DND-41 (cell line): Measurements from ENCODE around the gene NR2C2AP.

Source experiments
- ATAC-seq: fragments of 200-7000 bp; cut with Tn5 transposase; 3 replicates; pipeline ENCODE4 v1.9.1; 2021; ENCODE audit warnings: low read depth; ENCODE audit not compliant: insufficient read depth
- DNase-seq: peaks from one replicate; pipeline ENCODE4 v3.0.0-alpha.2; 2020
- H2AFZ ChIP-seq: 2 replicates; pipeline ENCODE4 v1.6.0; 2012; ENCODE audit warnings: low read depth, low read length
- H3K27ac ChIP-seq: 2 replicates; pipeline ENCODE4 v1.5.1; 2012; ENCODE audit warnings: low read length, inconsistent platforms
- H3K27me3 ChIP-seq: fragments of 200-600 bp; sonication (generic); 2 replicates; pipeline ENCODE4 v1.6.0; 2012; ENCODE audit warnings: low read length, mild to moderate bottlenecking, inconsistent platforms; ENCODE audit not compliant: insufficient read depth, poor library complexity
- H3K36me3 ChIP-seq: 2 replicates; pipeline ENCODE4 v1.5.1; 2012; ENCODE audit warnings: low read length, inconsistent platforms; ENCODE audit not compliant: insufficient read depth
- H3K4me1 ChIP-seq: 2 replicates; pipeline ENCODE4 v1.5.1; 2012; ENCODE audit warnings: mild to moderate bottlenecking, low read length; ENCODE audit not compliant: insufficient read depth
- H3K4me2 ChIP-seq: 2 replicates; pipeline ENCODE4 v1.6.0; 2012; ENCODE audit warnings: mild to moderate bottlenecking, moderate library complexity, low read length, inconsistent platforms; ENCODE audit not compliant: insufficient read depth
- H3K4me3 ChIP-seq, 2 experiments: fragments of 200-600 bp in 1 of 2; shearing (Covaris generic) in 1 of 2; 2 replicates each; pipeline ENCODE4 v1.5.1; 2012 to 2016; ENCODE audit warnings: inconsistent platforms in 2 of 2, low read length in 2 of 2, mild to moderate bottlenecking in 2 of 2, low read depth in 1 of 2, moderate library complexity in 1 of 2
- H3K79me2 ChIP-seq: 2 replicates; pipeline ENCODE4 v1.6.0; 2012; ENCODE audit warnings: low read length, inconsistent platforms; ENCODE audit not compliant: insufficient read depth
- H3K9ac ChIP-seq: 2 replicates; pipeline ENCODE4 v1.6.0; 2012; ENCODE audit warnings: low read depth, mild to moderate bottlenecking, inconsistent platforms, low read length, moderate library complexity
- H3K9me3 ChIP-seq: 2 replicates; pipeline ENCODE4 v1.5.1; 2012; ENCODE audit warnings: low read length, moderate library complexity, mild to moderate bottlenecking, inconsistent platforms; ENCODE audit not compliant: insufficient read depth, severe bottlenecking
- H4K20me1 ChIP-seq: 2 replicates; pipeline ENCODE4 v1.6.0; 2012; ENCODE audit warnings: low read length; ENCODE audit not compliant: insufficient read depth
- CTCF ChIP-seq: IDR thresholded peaks from 2 replicates; pipeline ENCODE4 v1.5.1; 2012; ENCODE audit warnings: borderline replicate concordance, low read length, moderate library complexity, mild to moderate bottlenecking; ENCODE audit not compliant: poor library complexity, severe bottlenecking; ENCODE audit errors: extremely low read depth
- EZH2 ChIP-seq: IDR thresholded peaks from 3 replicates; pipeline ENCODE4 v1.6.1; 2012; ENCODE audit warnings: borderline replicate concordance, low read depth, mild to moderate bottlenecking, moderate library complexity, low read length, inconsistent platforms; ENCODE audit not compliant: severe bottlenecking

The NR2C2AP gene

GRCh38 chr19:19214159-19214490 is 10.9 kb upstream of the NR2C2AP start:
- ATAC-seq (no peak), DNase-seq (no peak)
- peaks cover 8% of the 10 kb centered on the region; the same call in 1 of the 2 replicates for H4K20me1 ChIP-seq
- no peaks in the 10 kb centered on the region for H3K79me2 ChIP-seq
- no peaks in the 10 kb centered on the region for H3K9me3 ChIP-seq
- H2AFZ ChIP-seq = no peak overlapping the region
- no peak overlapping the region for H3K4me2 ChIP-seq
- H3K4me1 ChIP-seq = no peaks in the 10 kb centered on the region
- H3K9ac ChIP-seq = no peak overlapping the region
- no peaks in the 10 kb centered on the region for H3K36me3 ChIP-seq
- H3K4me3 ChIP-seq = no peak overlapping the region
- H3K27ac ChIP-seq = no peak overlapping the region
- TF ChIP-seq CTCF (no peak), EZH2 (no peak)
- no peaks in the 10 kb centered on the region for H3K27me3 ChIP-seq

GRCh38 chr19:19213426-19214158 is 10.4 kb upstream of the NR2C2AP start:
- ATAC-seq = no peak
- H3K27me3 ChIP-seq = no peaks in the 10 kb centered on the region
- no peak overlapping the region for H3K27ac ChIP-seq
- no peaks in the 10 kb centered on the region for H3K9me3 ChIP-seq
- H3K4me3 ChIP-seq = no peak overlapping the region
- peaks cover 8% of the 10 kb centered on the region; the same call in 1 of the 2 replicates for H4K20me1 ChIP-seq
- H3K79me2 ChIP-seq = no peaks in the 10 kb centered on the region
- H3K4me2 ChIP-seq = no peak overlapping the region
- no peak overlapping the region for H2AFZ ChIP-seq
- no peaks in the 10 kb centered on the region for H3K36me3 ChIP-seq
- TF ChIP-seq EZH2 (no peak), CTCF (no peak)
- no peaks in the 10 kb centered on the region for H3K4me1 ChIP-seq
- DNase-seq = no peak
- no peak overlapping the region for H3K9ac ChIP-seq

- no peaks in the 10 kb centered on the region for H3K36me3 ChIP-seq
- H3K27me3 ChIP-seq = no peaks in the 10 kb centered on the region
- no peak overlapping the region for H3K9ac ChIP-seq
- no peaks in the 10 kb centered on the region for H3K4me1 ChIP-seq
- ATAC-seq (no peak), DNase-seq (no peak)
- H3K4me3 ChIP-seq = no peak overlapping the region
- H3K4me2 ChIP-seq = no peak overlapping the region
- H2AFZ ChIP-seq = no peak overlapping the region
- no peak for TF ChIP-seq EZH2
- no peak for TF ChIP-seq CTCF
- H3K27ac ChIP-seq = no peak overlapping the region
- no peaks in the 10 kb centered on the region for H3K9me3 ChIP-seq
- H3K79me2 ChIP-seq = no peaks in the 10 kb centered on the region
- peaks cover 8% of the 10 kb centered on the region; the same call in 1 of the 2 replicates for H4K20me1 ChIP-seq
Observed at GRCh38 chr19:19212916-19213315, 9.7 kb upstream of the NR2C2AP start.
